CD4-positive, alpha-beta T cell treated with Interleukin-15 for 1 hour (primary cell): ENCODE data around the gene IMMP2L.
"Not testable (repeated sequence)": the region's sequence is repeated elsewhere in the genome, so short reads cannot be mapped to it uniquely, and the experiment has no call there.

Experiments used
- DNase-seq: peaks from one replicate; pipeline ENCODE4 v3.0.0-alpha.2; 2020

IMMP2L gene

GRCh38 chr7:110962826-110963225 lies 599.5 kb downstream of the IMMP2L start:
- DNase-seq, result no peak

DNA sequence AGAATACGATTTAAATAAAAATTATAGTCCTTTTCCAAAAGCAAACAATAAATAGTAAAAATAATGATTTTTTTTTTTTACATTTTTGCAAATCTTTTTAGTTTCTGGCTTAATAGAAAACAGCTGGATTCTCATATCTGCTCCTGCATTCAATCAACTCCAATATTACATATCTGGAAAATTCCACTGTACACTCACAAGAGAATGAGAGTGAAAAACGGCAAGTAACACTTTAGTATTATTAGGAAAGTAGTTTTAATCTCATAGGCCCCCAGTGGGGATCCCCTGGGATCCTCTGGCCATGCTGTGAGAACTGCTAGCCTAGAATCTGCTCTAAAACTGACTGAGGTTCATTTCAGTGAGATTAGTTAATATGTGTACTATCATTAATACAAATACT lies 599.9 kb downstream of the IMMP2L start:
- DNase-seq, result no peak

- no peak for DNase-seq
Observed at GRCh38 chr7:110960811-110961210, 601.5 kb downstream of the IMMP2L start.

- no peak for DNase-seq
Observed at GRCh38 chr7:110948280-110948679, 614.0 kb downstream of the IMMP2L start.

DNA sequence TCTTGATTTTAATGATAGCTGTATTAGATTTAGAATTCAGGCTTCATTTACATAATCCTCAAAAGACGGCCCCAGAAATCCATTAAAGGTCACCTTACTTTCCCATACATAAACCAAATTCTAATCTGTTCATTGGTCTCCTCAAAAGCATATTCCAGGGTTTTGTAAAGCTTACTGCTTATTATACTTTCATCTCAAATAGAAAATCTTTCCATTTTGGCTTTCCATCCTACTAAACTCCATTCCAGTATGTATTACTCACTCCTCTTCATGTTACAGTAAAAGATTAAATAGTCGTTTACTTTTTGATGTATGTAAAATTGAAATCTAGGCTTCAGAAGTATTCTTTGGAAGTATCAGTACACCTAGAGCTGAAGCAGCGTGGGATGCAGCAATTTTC lies 614.9 kb downstream of the IMMP2L start:
- DNase-seq, result no peak

- no peak for DNase-seq
Observed at GRCh38 chr7:110944966-110945644, 617.2 kb downstream of the IMMP2L start.

GRCh38 chr7:110944448-110944847 lies 617.8 kb downstream of the IMMP2L start:
- DNase-seq, result no peak

GRCh38 chr7:110943701-110944345 lies 618.5 kb downstream of the IMMP2L start:
- DNase-seq, result no peak

DNA sequence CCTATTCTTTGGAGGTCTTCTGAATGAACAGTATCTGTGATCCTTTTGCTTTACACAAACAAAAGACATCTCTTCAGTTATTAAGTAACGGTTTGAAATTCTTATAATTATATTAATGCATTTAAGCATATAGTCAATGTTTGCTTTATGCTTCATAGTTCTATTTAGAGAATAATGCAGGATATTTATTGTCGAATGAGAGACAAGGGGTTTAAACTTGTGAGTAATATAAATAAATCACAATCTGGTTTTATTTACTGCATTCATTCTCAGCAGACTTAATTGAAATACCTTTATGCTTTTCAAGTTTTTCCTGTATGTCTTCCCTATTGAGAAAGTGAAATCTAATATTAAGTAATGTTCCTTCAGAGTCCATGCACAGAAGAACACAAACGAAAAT lies 620.9 kb downstream of the IMMP2L start:
- no peak for DNase-seq

DNA sequence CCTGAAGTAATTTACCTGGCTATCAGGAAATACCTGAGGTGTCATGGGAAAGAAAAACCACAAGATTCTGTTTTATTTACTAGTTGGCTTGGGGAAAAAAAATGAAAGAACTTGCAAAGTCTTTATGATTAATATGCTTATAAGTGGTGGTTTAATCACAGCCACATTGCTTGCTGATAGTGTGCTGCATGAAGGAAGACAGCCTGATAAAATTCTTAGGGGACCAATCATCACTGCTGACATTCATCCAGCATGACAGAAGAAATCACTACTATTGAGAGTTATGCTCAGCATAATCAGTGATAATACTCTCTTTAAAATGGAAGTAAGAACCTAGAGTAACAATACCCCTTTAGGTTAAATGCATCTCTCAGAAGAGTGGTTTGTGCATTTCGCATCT lies 621.5 kb downstream of the IMMP2L start:
- DNase-seq, result no peak

DNA sequence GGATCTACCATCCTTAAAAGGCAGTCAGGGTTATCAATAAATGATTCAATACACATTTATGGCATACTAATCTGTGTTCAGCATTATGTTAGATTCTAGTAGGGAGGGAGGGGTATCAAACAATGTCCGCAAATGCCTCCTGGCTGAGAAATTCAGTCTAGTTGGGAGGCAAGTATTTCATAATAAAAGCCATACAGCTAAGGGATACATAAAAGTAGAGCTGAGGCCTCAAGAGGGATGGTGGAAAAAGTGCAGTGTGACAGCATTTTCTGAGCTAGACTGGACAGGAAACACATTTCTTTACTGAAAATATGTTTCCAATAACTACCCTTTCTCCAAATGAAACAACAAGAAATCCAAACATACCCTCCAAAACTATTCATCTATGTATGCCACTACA lies 624.1 kb downstream of the IMMP2L start:
- DNase-seq, result no peak

DNA sequence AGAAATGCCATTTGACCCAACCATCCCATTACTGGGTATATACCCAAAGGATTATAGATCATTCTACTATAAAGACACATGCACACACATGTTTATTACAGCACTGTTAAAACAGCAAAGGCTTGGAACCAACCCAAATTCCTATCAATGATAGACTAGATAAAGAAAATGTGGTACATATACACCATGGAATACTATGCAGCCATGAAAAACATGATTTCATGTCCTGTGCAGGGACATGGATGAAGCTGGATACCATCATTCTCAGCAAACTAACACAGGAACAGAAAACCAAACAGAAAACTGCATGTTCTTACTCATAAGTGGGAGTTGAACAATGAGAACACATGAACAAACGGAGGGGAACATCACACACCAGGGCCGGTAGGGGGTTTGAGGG lies 625.6 kb downstream of the IMMP2L start:
- DNase-seq, result not testable (repeated sequence)

GRCh38 chr7:110929480-110930249 lies 632.6 kb downstream of the IMMP2L start:
- DNase-seq, result no peak

- no peak for DNase-seq
Observed at GRCh38 chr7:110922906-110923305, 639.4 kb downstream of the IMMP2L start.

DNA sequence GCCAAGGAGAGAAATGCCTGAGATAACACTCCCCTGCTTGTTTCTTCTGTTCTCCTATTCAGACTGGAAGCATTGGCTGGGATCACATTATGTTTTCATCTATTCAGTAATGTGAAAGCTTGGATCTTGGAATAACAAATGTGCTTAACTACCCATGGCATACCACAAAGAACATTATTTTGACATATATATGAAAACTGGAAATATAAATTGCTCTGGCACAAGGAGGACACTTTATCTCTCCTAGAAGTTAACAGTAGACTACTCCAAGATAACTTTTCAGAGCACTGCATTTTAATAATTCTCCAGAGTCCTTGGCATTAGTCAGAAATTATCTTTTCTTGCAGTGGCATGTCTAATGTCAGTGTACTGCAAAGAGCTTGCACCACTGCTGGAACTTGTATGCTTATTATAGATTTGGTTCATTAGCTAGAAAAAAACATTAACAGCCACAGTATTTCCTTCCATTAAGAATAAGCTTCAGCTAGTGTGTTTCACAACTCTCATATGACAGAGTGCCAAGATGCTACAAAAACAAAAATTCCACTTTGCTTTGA lies 640.6 kb downstream of the IMMP2L start:
- no peak for DNase-seq

- no peak for DNase-seq
Observed at GRCh38 chr7:110918949-110919548, 643.2 kb downstream of the IMMP2L start.

DNA sequence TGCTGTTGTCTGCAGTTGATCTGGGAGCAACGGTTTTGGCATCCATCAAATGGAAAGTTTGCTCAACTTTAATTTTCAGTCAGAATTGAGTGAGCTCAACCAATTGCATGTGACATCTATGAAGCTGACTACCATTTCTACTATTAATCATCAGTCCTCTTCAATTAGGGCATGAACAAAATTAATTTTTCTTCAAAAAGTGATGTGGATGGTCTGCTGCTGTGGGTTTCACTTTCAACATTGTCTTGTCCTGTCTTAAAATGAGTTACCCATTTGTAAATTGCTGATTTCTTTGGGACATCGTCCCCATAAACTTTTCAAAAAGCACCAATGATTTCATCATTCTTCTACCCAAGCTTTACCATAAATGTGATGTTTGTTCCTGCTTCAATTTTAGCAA lies 648.0 kb downstream of the IMMP2L start:
- no peak for DNase-seq

DNA sequence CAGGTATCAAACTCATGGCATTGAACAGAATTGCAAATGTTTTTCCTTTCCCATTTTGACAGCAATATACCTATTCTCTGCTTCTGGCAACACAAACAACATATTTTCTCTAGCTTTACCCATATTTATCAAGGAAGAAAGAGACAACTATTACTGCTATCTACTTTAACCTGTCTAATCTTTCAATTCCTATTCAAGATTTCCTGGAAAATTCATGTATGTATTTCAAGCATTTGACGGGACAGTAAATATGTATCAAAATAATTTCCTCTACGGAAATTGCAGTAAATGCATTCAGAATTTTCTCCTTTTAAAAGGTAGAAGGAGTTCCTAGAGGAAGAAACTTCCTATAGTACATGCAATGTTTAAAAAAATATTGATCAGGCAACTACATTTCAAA lies 650.7 kb downstream of the IMMP2L start:
- DNase-seq, result no peak

DNA sequence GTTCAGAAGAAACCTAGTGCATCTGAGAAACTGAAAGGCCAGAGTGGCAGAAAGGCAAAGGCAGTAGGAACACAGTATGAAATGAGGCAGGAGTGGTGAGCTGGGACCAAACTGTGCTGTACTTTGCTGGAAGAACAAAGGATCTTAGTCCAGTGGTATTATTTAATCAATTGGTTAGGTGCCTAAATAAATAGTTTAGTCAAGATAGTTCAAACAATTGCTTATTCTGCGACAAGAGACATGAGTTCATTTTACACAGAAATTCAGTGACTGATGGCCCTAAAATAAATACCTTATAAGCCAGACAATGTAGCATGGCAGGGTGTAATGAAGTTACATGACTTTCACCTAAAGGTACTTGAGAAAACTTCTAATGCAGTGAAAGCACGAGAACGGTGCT lies 653.2 kb downstream of the IMMP2L start:
- no peak for DNase-seq

DNA sequence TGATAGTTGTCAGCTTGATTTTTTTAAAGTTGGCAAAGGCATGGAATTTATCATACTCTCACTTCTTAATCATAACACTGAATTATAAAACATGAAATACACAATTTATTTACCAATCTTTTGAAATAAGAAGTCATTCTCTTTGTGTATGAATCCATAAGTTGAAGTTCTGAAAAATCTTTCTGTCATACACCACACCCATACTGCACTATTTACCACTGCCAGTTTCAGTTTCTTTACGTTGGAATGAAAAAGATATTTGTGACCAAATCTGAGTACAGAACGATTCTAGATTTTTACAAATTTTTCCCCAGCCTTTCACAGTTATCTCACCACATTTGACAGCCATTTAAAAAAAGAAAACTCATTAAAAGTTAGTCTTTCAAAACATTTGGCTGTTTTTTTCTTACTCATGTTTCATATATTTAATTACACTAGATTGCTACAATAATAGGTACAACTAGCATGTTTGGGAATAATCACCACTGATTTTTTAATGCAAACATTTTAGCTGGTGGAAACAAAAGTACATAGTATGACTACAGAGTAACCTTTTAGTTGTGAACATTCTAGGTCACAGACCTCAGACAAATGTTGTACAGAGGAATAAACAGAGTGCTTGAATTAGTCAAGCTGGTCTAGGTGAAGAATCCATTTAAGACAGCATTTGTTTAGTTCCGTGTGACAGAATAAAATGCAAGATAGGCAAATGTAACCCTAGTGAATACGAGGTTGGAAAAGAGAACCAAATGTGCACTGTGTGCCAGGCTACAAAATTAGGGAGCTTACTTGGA lies 656.3 kb downstream of the IMMP2L start:
- no peak for DNase-seq

DNA sequence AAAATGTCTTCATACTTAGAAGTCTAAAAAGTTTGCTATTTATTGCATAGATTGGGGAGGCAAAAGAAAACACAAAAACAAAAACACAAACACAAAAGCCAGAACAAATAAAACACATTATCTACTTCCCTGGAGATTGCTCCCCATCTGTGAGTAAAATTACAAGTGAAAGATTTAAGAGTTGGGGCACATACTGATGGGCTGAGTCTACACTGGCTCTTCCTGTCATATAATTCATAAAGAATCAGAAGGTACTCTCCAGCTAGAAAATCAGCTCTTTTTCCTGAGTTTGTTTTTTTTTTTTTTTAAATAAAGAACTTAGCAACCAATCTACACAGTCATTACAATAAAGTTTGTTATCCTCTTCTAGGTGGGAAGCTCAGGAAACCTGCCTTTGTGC lies 663.8 kb downstream of the IMMP2L start:
- DNase-seq, result no peak

GRCh38 chr7:110897538-110897937 lies 664.8 kb downstream of the IMMP2L start:
- DNase-seq, result no peak

- DNase-seq, result no peak
Observed at GRCh38 chr7:110894111-110894510, 668.2 kb downstream of the IMMP2L start.
